HUDEP-2 (cell line): ENCODE data around the gene SLFN5.
"Not testable (repeated sequence)": the region's sequence is repeated elsewhere in the genome, so short reads cannot be mapped to it uniquely, and the experiment has no call there.

Experiments used
- DNase-seq, 76 experiments: peaks; one replicate each; lab custom pipeline; 2025; ENCODE audit not compliant: unreplicated experiment in 76 of 76; lab: John Stamatoyannopoulos, UW

Gene SLFN5

GRCh38 chr17:35287286-35287811, 44.5 kb downstream of the SLFN5 start:
- DNase-seq = no peak

DNA sequence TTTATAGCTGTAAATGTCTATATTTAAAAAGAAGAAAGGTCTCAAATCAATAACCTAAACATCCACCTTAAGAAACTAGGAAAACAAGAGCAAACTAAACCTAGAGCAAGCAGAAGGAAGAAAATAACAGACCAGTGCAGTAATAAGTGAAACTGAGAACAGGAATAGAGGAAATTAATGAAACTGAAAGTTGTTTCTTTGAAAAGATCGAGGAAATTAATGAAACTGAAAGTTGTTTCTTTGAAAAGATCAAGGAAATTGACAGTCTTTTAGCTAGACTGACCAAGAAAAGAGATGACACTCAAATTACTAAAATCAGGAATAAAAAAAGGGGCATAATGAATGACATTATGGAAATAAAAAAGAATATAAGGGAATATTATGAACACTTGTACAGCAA, 46.4 kb downstream of the SLFN5 start:
- no peak for DNase-seq

- no peak for DNase-seq
Measured at GRCh38 chr17:35291802-35292201, 48.9 kb downstream of the SLFN5 start.

DNA sequence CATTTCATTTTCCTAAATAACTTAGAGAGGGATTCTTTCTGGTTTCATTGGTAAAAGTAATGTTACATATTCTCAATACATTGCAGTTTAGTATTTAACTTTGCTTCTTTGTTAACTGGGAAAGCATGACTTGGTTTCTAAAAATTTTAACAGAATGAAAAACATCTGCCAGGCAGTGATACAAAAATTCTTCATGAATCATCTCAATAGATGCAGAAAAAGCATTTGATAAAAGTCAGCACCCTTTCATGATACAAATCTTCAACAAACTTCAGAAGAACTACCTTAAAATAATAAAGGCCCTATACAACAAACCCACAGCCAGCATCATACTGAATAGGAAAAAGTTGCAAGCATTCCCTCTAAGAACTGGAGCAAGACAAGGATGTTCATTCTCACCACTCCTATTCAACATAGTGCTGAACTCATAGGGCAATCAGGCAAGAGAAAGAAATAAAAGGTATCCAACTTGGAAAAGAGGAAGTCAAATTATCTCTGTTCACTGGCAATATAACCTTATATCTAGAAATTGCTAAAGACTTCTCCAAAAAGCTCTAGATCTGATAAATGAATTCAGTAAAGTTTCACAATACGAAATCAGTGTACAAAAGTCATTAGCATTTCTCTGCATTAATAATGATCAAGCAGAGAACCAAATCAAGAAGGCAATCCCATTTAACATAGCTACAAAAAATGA, 50.4 kb downstream of the SLFN5 start:
- no peak for DNase-seq

- no peak for DNase-seq
Measured at GRCh38 chr17:35294756-35295155, 51.9 kb downstream of the SLFN5 start.

GRCh38 chr17:35295686-35296085, 52.8 kb downstream of the SLFN5 start:
- DNase-seq = no peak

- DNase-seq = no peak
Measured at GRCh38 chr17:35297666-35298065, 54.8 kb downstream of the SLFN5 start.

DNA sequence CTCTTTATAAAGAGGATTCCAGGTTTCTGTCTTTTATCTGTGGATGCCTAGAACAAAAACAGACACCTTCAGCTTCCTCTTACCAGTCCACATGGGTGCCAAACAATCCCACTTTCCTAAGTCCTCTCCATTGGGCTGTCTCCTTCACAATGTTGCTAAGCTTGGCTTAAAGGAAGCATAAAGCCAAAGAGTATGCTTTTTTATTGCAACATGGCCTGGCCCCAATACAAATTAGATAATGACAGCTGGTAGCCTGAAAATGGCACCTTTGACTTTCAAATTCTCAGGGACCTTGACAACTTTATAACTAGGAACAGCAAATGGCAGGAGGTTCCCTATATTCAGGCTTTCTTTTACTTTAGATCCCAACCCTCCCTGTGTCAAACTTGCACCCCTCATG, 55.8 kb downstream of the SLFN5 start:
- no peak for DNase-seq

- no peak for DNase-seq
Measured at GRCh38 chr17:35299135-35299534, 56.3 kb downstream of the SLFN5 start.

DNA sequence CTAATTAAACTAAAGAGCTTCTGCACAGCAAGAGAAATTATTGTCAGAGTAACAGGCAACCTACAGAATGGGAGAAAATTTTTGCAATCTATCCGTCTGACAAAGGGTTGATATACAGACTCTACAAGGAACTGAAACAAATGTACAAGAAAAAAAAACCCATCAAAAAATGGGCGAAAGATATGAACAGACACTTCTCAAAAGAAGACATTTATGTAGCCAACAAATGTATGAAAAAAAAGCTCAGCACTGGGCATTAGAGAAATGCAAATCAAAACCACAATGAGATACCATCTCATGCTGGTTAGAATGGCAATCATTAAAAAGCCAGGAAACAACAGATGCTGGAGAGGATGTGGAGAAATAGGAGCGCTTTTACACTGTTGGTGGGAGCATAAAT, 66.5 kb downstream of the SLFN5 start:
- DNase-seq = not testable (repeated sequence)

GRCh38 chr17:35312346-35312745, 69.5 kb downstream of the SLFN5 start:
- no peak for DNase-seq

DNA sequence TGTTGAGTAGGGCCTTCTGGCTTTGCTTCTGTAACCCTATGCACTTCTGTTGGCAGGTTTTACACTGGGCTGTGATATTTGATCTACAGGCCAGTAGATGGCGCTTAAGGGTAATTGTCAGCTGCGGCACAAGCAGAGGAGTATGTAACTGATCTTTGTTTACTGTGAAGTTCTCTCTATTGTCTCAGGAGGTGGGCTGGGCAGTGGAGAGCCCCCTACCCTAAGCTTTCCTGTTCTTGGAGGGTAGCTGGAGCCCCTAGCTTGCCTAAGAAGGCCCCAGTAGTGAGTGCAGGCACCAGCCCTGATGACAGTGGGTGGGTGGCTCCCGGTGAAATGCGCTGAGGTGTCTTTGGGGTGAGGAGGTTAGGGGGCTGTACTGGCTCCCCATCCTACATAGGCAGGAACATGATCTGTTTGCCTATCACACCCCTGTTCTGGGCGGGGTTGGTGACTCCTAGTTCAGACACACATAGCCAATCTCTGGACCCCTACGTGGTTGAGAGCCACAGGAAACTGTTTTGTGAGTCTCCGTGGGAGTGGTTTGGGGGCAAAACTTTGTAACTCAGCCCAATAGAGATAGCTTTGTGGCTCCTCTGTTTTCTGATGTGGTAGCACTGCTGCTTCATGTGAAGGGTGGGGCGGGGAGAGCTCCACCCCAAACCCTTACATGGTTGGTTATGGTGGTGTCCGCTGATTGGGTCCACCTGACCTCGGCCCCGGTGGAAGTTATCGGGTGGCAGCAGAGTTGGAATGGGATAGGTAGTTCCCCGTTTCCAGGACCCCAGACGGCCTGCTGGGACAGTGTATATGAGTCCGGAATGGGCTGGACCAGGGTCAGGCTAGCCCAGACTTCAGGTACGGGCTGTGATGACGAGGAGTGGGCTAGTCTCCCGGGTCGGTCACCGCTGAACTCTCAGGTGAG, 70.2 kb downstream of the SLFN5 start:
- DNase-seq = peak in 38 of 76 experiments; percentile 2 to 64 (median 22)

DNA sequence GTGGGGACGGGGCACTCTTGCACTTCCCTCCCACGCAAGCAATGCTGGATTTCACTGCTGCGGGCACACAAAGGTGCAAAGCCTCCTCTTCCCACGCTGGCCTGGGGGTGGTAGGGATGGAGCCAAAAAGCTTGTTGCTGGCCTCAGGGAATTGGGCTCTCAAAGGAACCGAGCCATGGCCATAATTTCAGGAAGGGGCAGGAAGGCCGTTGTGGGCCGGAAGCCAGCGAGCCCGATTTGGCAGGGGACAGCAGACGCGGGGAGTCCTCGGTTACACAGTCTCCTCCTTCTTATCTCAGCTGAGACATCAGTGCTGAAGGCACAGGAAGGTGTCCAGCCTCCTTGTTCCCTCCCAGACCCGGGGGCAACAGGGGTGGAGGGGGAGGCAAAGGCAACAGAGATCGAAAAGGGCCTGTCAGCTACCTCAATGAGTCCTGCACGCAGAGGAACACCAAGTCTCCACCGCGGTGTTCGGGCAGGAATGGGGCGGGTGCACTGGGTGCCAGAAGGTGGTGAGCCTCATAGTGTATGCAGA, 71.1 kb downstream of the SLFN5 start:
- no peak for DNase-seq

DNA sequence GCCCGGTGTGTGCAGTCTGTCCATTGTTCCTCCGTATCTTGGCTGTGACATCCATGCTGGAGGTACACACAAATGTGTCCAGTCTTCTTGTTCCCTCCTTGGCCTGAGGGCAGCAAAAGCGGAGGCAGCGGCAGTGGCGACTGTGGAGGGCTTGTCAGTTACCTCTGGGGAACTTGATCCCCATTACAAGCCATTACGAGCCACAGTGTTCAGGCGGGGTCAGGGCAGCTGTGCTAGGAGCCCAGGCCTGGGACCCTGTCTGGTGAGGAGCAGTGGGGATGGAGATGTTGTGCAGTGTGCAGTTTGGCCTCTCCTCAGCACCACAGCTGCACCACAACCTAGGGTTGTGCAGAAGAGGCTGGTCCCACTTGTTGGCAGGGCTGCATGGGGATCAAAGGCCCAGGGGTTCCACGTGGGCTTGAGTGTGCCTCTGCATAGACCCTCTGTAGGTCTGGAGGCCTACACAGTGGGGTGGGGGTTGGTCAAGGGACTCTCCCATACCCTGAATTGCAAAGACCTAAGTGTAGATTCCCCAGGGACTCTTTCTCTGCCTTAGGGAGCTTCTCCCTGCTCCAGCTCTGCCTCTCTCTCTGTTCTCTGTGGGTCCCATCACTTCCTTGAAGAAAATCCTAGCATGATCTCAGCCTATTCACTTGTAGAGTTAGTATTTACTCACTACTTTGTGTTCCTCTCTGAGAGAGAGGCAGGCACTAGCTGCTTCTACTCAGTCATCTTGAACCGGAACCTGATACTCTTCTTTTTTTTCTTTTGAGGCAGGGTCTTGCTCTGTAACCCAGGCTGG, 71.7 kb downstream of the SLFN5 start:
- DNase-seq = no peak

DNA sequence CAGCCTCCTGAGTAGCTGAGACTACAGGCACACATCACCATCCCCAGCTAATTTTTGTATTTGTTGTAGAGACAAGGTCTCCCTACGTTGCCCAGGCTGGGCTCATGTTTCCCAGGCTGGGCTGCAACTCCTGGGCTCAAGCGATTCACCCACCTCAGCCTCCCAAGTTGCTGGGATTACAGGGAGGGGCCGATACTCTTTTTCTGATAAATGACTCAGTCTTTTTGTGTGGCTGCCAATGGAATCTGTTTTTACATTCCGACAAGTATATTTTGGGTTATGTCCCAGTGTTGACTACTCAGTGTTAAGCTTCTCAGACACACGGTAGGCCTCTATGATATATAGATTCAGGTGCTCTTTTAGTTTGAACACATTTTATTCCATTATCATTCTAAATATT, 72.4 kb downstream of the SLFN5 start:
- peak in 10 of 76 experiments; percentile 1 to 38 (median 8) for DNase-seq

DNA sequence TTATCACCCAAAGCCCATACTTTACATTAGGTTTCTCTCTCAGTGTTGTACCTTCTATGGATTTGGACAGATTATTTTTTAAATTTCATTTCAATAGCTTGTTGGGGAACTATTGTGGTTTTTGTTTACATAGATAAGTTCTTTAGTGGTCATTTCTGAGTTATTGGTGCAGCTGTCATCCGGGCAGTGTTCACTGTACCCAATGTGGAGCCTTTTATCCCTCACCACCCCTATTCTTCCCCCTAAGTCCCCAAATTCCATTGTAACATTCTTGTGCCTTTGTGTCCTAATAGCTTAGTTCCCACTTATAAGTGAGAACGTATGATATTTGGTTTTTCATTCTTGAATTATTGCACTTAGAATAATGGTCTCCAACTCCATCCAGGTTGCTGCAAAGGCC, 73.1 kb downstream of the SLFN5 start:
- DNase-seq = no peak

DNA sequence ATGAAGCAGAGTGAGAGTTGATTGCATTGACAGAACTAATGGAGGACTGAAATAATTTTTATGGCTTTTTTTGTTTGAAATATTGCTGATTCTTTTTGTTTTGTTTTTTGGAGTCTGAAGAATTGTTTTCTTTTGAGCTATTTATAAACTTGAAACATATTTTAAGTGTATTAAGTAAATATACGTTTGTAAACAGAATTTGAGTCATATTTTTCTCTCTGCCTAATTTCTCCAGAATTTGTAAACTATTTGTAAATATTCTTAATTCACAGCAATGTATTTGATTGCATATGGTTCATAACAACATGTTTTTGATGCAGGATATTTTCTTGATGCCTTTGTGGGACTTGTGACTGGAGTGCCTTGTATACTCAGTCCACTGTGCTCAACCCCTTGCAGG, 79.9 kb downstream of the SLFN5 start:
- no peak for DNase-seq
